Bone marrow (tissue), 2 donors: Measurements from ENCODE around the gene METTL27.
"Not testable (repeated sequence)": the region's sequence is repeated elsewhere in the genome, so short reads cannot be mapped to it uniquely, and the experiment has no call there.

Source experiments
- DNase-seq, 2 donors: peaks; one replicate each; lab custom pipeline; 2025; lab: John Stamatoyannopoulos, UW

The METTL27 gene

GRCh38 chr7:73838642-73839041 is 3.7 kb downstream of the METTL27 start:
- no peak for DNase-seq

- not testable (repeated sequence) for DNase-seq
Measured at GRCh38 chr7:73837167-73837566, 5.1 kb downstream of the METTL27 start.

GRCh38 chr7:73834626-73835191 is 7.6 kb downstream of the METTL27 start:
- DNase-seq: no peak

- DNase-seq: no peak
Measured at GRCh38 chr7:73833251-73833919, 8.9 kb downstream of the METTL27 start.

- DNase-seq: no peak
Measured at GRCh38 chr7:73832806-73833205, 9.5 kb downstream of the METTL27 start.

- no peak for DNase-seq
Measured at GRCh38 chr7:73831834-73832651, 10.3 kb downstream of the METTL27 start.

- DNase-seq: no peak
Measured at GRCh38 chr7:73831584-73831833, 10.8 kb downstream of the METTL27 start.

- DNase-seq: no peak
Measured at GRCh38 chr7:73830681-73831583, 11.4 kb downstream of the METTL27 start, which contains the start of gene CLDN4. CLDN4 (plus strand) TSS chr7:73830996; CDS start chr7:73831202, 206 bp downstream.

- DNase-seq: no peak
Measured at GRCh38 chr7:73829921-73830680, 12.2 kb downstream of the METTL27 start.

GRCh38 chr7:73829505-73829904 is 12.8 kb downstream of the METTL27 start:
- no peak for DNase-seq

GRCh38 chr7:73828972-73829371 is 13.3 kb downstream of the METTL27 start:
- DNase-seq: no peak

GRCh38 chr7:73828107-73828803 is 14.1 kb downstream of the METTL27 start:
- no peak for DNase-seq

- DNase-seq: no peak
Measured at GRCh38 chr7:73827567-73828106, 14.7 kb downstream of the METTL27 start.

- no peak for DNase-seq
Measured at GRCh38 chr7:73824986-73825385, 17.3 kb downstream of the METTL27 start.

GRCh38 chr7:73823873-73824592 is 18.3 kb downstream of the METTL27 start:
- DNase-seq: no peak

- DNase-seq: no peak
Measured at GRCh38 chr7:73823257-73823656, 19.1 kb downstream of the METTL27 start.

GRCh38 chr7:73822319-73823173 is 19.8 kb downstream of the METTL27 start:
- no peak for DNase-seq

GRCh38 chr7:73821597-73822285 is 20.6 kb downstream of the METTL27 start:
- DNase-seq: not testable (repeated sequence)
